IPS-11a (cell line): ENCODE measurements around the gene LRTM2.

Experiments used
- H3K4me3 ChIP-seq: one replicate; pipeline ENCODE4 v1.5.1; 2013; ENCODE audit warnings: low read depth, low read length, control low read depth

LRTM2 gene

DNA sequence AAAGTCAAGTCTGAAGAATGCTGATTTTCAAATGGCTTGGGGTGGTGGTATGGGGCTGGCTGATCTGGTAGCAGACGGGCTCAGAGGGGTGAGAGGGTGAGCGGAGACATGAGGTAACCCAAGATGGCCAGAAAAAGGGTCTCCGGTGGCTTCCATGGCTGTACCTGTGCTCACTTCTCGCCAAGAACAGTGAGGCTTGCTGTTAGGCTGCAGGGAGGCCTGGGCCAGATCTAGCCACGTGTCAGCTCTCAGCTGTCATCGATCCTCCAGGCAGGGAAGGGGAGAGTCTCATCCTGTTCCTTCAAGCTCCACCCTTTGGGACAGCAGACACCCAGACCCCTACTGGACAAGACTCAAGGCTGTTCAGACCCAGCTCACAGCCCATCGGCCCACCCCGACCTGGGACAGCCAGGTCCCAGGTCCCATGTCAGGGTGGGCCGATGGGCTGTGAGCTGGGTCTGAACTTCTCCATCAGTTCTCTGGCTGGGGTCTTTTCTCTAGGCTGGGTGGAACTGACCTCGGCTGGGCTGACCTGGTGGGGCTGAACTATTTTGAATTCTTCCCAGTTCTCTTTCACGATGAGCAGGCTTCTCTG is 9.0 kb downstream of the LRTM2 start:
- H3K4me3 ChIP-seq: no peak overlapping the region

DNA sequence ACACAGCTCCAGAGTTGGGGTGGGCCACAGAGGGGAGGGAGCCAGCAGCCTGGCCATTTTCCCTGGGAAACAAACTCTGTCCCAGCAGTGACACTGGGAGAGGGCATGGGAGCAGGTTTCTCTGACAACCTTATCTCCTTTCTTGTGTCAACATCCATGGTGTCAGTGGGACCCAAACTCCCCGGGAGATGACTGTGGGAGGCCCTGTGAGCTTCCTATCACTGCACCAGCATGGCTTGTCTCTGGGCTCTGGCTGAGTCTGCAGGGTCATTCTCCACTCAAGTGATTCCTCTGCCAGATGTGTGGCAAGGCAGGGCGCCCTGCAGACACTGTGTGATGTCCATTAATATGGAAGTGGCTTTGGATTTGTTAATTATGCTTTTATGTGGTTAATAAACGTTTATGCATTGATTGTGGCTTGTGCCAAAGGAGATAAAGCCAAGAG is 10.1 kb downstream of the LRTM2 start:
- H3K4me3 ChIP-seq: no peak overlapping the region

DNA sequence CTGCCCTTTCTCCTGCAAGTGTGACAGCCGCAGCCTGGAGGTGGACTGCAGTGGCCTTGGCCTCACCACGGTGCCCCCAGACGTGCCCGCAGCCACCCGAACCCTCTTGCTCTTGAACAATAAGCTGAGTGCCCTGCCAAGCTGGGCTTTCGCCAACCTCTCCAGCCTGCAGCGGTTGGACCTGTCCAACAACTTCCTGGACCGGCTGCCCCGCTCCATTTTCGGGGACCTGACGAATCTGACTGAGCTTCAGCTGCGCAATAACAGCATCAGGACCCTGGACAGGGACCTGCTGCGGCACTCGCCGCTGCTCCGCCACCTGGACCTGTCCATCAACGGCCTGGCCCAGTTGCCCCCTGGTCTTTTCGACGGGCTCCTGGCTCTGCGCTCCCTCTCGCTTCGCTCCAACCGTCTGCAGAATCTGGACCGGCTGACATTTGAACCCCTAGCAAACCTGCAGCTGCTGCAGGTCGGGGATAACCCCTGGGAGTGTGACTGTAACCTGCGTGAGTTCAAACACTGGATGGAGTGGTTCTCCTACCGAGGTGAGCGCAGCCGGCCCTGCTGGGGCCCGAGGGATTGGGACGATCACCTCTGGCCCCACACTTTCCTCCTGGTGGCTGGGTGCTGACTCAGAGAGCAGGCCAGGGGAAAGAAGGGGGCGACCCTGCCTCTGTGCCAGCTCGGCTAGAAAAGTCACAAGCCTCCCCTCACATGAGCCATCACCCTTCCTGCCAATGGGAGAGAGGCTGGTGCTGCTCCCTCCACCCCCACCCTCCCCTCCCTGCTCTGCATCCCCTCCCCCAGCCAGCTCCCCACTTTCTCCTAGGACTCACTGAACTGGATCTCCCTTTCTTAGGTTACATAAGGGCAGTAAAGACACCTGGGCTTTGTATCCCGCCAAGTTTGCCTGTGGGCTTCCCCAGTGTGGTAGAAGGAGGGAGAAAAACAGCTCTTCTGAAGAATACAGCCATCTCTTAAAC is 10.9 kb downstream of the LRTM2 start:
- no peak overlapping the region for H3K4me3 ChIP-seq

DNA sequence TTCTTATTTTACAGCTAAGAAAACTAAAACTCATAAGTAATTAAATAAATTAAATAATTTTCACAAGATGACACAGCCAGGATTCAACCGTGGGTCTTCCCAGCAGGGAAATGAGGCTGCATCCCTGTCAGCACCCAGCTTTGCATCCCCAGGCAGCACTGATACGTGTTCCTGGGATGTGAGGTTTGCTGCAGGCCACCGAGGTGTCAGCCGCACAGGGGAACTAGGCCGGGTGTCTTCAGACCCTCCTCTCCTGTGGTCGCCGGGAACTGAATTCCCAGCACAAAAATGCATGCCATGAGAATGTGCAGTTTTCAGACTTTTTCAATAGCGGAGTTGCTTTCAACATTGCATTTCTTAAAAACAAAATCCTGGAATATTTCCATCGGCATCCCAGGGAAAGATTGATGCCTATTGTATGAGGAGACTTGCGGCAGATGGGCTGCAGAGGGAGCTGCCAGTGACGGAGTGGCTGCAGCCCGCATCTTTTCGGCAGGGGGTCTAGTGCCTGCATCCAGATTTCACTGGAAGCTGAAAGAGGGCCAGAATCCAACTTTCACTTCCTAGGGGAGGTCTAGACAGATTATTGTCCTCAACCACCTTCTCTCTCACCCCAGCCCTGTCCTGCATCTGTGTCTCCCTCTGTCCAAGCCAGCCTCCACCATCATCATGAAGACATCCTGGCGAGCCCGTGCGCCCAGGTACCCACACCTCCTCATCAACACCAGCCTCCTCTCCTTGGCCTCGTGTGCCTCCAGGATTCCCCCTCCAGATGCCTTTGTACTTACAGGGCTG is 12.6 kb downstream of the LRTM2 start:
- no peak overlapping the region for H3K4me3 ChIP-seq

DNA sequence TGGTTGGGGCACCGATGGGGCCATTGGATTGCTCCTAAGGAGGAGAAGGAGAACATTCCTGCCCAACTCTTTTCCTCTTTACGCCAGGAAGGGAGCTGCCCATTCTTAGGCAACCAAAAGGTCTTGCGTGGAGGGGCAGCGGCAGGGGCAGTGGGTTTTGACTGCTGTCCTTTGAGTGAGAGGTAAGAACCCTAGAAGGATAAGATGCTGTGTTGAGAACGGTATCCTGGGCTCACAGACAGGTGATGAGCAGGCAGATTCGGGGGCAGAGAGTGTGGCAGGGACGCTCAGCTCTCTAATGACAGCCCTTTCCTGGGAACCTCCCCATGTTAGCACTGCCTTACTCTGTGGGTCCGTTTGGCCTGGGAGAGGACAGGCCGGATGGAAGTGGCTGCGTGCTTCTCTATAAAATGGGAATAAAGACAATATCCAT is 13.2 kb downstream of the LRTM2 start:
- H3K4me3 ChIP-seq: no peak overlapping the region

DNA sequence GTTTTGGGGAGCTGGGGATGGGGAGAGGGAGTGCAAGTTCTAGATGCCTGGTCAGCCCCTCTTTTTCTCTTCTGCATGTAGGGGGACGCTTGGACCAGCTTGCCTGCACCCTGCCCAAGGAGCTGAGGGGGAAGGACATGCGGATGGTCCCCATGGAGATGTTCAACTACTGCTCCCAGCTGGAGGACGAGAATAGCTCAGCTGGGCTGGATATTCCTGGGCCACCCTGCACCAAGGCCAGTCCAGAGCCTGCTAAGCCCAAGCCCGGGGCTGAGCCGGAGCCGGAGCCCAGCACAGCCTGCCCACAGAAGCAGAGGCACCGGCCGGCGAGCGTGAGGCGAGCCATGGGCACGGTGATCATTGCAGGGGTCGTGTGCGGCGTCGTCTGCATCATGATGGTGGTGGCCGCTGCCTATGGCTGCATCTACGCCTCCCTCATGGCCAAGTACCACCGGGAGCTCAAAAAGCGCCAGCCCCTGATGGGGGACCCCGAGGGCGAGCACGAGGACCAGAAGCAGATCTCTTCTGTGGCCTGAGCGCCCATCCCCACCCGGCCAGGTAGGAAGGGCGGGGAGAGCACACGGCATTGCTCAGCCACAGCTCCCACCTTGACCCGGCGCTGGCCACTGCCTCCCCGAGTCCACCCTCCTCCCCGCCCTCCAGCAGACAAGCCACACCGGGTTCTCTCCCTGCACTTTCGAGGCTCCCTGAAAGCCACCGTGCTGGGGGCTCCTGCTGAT is 14.0 kb downstream of the LRTM2 start:
- H3K4me3 ChIP-seq: no peak overlapping the region

DNA sequence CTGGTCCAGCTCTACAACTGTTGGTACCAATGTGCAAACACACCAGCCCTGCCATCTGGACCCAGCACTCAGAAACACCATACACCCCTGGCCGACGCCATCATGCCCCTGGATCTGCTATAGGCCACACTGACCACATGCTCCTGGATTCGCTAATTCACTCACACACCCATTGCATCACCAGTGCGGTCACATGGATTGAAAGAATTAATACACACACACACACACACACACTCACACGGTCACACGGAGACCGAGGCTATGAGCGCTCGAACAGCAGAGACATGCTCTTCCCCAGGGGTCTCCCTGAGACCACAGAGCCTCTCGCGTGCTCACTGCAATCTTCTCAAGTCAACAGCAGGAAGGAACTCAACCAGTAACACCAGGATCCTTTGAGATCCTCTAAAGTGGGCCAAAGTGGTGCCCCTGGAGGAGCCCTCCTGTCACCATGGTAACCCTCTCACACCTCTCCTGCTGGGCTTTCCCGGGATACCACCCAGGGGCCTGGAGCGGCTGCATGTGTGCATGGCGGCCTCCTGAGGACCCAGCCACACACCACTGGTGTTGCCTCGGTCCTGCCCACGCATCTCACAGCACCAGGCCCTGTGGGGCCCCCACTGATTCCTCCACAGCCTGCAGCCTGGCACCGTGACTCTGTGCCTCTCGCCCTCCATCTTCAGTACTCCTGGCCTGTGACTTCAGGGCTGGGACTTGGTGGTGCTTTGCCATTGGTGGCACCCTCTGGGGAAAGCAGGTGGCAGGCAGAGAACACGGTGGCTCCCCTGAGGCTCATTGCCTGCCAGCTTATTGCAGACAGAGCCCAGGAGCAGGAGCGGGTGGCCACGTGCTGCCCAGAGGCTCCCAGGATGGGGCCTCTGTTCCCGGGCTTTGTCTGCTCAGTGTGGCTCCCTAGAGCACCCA is 15.1 kb downstream of the LRTM2 start:
- H3K4me3 ChIP-seq: no peak overlapping the region

DNA sequence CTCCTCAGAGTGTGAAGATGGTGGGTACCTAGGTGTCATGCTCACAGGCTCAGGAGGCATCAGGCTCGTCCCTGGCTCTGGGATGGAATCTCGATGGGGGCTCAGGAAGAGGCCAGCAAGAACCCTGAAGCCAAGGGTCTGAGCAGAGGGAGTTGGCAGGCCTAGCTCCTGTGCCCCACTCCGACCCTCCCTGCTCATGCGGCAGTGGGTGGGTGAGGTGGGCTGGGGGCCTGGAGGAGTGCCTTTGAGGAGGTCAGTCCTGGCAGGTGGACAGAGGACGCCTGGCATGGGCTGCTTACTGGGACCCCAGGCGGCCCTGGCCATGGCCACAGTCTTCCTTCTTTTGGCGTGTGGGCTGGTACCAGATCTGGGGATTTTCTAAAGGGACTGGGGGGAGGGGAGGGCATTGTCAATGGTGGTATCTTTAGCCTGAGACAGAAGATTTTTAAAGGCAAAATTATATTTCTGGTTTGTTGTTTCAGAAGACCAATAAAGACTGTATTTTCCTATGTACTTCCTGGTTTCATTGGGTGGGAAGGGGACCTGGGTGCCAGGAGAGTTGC is 16.0 kb downstream of the LRTM2 start:
- no peak overlapping the region for H3K4me3 ChIP-seq

DNA sequence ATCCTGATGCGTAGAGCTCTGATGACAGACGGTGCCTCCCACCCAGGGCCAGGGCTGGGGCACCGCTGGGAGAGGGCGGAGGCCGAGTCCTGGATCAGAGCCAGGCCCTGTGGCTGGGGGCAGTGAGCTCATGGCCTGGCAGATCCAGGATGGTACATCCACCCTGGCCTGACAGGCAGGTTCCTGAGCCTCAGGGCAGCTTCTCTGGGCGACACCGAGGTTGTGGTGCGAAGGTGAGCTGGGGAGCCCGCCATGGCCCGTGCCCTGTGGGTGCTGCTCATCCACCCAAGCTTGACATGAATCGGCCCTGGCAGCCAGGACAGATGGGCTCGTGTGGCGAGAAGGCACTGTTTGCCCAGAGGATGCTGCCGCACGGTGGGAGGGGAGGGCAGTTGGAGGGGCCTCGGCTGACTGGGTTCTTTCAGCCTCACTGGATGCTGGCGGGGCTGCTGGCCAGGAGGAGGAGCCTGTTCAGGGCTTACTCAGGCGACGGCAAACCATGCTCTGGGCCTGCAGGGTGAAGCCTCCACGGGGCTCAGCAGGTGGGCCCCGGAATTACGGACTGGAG is 16.6 kb downstream of the LRTM2 start:
- H3K4me3 ChIP-seq: no peak overlapping the region

DNA sequence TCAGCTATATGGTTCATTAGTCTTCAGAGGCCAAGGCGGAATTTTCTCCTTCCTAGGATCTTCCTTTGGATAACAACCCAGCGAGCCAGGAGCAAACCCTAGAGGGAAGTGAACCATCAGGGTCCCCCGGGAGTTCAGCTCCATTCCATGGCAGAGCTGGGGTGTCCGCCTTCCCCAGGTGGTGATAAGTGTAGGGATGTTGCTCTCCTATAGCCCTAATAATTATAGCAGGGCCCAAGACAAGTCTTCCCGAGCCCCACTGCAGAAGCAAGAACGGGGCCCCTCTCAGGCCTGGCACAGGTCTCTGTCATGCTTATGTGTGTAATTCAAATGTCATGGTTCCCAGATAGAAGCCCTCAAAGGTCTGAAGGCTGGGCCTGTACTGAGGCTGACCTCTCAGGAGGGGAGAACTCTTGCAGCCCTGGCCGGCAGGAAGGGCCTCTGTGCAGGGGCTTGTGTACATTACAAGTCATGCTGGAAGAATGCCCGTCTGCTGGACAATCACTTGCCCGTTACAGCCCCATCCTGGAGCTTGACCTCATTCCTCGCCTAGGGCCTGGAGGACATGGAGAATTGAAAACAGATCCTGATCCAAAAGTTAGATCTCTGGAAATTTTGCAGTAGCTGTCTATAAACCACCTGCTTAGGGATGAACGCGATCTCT is 17.3 kb downstream of the LRTM2 start:
- no peak overlapping the region for H3K4me3 ChIP-seq

DNA sequence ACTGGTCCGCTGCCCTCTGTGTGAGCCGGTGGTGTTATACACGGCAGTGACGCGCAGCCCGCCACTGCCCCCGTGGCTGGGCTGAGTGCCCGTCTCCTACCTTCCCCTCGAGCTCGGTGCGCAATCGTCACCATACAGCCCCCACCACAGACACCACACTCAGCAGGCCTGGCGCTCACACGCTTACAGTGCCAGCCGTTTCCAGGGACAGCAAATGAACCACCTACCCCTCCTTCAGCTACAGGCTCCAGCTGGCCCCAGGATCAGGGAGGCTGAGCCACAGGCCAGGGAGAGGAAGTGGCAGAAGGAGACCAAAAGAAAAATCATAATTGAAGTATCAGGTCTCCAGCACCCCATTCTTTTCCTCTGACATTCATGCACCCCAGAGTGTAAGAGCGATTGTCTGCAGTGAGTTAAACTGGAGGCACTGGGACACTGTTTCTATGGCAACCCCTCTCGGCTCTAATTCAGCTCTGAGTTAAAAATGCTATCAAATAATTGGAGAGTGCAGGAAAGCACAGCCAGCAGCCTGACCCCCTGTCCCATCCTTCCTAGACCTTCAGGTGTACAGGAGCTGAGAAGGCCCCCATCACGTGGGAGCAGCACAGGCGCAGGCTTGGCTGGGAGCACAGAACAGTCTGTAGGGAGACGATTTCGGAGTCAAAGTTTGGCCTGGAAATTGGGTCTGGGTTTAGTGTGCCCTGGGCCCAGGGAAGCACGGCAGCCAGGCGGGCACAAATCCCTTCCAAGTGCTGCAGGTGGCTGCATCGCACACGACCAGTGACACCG is 18.0 kb downstream of the LRTM2 start:
- H3K4me3 ChIP-seq: no peak overlapping the region

DNA sequence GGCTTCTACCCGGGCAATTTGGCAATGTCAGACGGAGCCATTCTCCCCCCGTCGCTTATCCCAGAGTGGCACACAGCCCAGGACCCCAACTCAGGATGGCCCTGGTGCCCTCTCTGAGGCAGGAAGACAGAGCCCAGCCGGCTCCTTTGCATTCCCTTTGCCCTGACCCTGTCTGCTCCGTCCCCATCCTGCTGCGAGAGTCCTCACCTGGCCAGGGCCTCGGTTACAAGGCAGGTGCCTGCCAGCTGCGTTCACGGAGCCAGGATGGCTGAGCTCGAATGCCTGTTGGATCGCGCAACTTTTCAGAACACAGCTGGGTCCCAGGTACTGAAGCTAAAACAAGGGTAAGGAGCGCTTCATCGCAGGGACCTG is 18.6 kb downstream of the LRTM2 start:
- H3K4me3 ChIP-seq: no peak overlapping the region

DNA sequence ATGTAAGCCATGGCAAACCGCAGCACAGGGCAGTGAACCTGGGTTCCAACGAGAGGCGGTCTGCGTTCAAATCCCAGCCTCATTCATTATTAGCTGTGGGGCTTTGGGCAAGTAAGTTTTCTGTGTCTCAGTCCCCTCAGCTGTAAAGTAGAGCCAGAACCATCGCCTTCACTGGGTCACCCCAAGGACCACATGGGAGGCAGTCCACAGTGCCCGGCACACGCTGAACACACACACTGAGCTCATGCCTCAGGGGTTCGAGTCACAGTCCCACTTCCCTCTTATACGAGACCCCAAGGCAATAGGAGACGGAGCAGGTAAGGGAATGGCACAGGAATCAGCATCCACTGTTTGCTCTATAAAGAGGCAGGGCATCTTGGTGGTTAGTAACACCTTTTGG is 19.1 kb downstream of the LRTM2 start:
- H3K4me3 ChIP-seq: no peak overlapping the region

DNA sequence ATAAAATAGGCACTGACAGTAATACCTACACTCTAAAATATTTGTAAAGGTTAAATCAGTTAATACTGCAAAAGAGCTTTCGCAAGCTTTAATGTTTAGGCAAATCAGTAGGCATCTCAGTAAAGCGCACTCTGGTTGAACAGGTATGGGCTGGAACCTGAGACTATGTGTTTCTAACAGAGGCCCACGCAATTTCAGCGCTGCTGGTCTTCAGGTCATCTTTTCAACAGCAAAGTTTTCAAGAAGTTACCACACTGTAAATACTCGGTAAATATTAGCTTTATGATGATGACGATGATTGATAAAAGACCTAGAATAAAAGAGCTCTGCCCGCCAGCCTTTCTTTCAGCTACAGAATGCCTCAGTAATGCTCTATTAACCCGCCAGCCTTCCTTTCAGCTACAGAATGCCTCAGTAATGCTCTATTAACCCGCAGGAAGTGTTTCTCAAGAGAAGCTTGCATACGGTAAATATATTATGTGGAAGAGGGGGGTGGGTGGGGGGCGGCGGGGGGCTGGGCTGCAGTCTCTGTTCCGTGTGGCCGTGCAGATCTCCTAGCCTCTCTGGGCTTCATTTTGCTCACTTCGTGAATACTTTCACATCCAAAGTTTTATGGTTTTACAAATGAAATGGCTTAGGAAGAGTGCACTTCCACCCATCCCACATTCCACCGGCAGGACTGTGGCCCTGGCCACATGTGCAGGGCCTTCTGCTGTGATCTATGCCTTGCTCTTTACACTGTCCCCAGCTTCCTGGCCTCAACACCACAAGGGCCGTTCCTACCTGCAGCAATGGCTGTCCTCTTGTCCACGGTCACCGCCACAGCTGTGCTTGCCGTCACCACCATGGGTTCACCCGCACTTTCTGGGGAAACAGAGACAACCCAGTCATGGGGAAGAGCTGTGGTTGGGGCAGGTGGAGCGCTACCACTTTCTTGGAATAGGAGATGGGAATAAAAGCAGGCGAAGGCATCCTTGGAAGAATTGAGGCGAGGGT is 19.9 kb downstream of the LRTM2 start:
- H3K4me3 ChIP-seq: no peak overlapping the region

DNA sequence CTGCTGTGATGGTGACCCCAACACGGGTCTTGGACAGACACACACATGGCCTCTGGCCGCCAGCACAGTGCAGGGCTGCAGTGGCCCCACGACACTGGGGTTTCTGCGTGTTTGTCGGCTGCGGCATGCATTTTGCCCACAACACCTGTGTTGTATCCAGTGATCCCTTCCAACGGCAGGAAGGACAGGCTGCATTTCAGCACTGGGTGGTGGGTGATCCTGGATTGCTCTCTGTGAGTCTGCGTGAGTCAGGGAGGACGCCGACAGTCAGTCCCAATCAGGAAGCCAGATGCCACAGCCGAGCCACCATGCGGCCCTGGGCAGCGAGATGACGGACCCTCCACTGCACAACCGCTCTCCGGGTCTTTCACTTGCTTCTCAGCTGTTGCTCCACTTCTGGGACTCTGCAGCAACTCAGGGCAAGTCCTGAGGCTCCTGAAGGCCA is 20.6 kb downstream of the LRTM2 start:
- no peak overlapping the region for H3K4me3 ChIP-seq

DNA sequence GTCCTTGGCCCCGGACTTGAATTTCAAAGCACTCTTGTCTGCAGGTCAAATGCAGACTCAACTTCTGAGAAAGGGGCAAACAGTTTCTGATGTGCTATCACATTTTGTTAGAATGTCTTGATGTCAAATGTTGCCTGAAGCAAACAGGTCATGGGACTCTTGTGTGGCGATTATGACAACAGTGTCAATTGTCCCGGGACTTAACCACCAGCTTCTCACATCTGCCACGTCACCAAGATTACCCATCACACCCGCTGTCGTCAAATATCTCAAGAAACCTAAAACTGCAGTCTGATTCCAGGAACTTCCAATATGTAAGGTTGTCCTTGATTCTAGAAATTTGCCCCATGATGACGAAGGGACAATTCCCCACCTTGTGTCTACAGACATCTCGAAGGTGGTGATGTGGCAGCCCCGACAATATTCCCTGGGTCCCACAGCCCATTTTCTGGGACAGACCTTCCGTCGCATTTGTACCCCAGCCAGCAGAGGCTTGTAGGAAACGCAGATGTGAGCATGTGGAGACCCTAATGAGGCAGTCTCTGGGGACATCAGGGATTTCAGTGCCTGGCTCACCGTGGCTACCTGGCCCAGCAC is 21.3 kb downstream of the LRTM2 start:
- no peak overlapping the region for H3K4me3 ChIP-seq
